OCI-LY1 (cell line): ENCODE results near the gene DDHD1.
A peak's percentile ranks its signal among the peaks of the same experiment; 100 is the strongest.

Experiments used
- H2AFZ ChIP-seq: fragments of 200-600 bp; sonication (generic), shearing (Covaris generic); 2 replicates; pipeline ENCODE4 v1.6.0; 2014; ENCODE audit warnings: antibody characterized with exemption, mild to moderate bottlenecking, low read length
- H3F3A ChIP-seq: fragments of 200-600 bp; sonication (generic), shearing (Covaris generic); 2 replicates; pipeline ENCODE4 v1.6.0; 2014; ENCODE audit warnings: mild to moderate bottlenecking, antibody characterized with exemption, low read length, moderate library complexity; ENCODE audit not compliant: insufficient read depth
- H3K27ac ChIP-seq: fragments of 200-600 bp; sonication (generic); 2 replicates; pipeline ENCODE4 v1.5.1; 2014; ENCODE audit warnings: low read length, mixed run types, mild to moderate bottlenecking, low read depth; ENCODE audit not compliant: poor library complexity, severe bottlenecking
- H3K27me3 ChIP-seq: fragments of 200-600 bp; sonication (generic); 2 replicates; pipeline ENCODE4 v1.6.0; 2014; ENCODE audit warnings: antibody characterized with exemption, mild to moderate bottlenecking, low read length, moderate library complexity; ENCODE audit not compliant: insufficient read depth
- H3K36me3 ChIP-seq: fragments of 200-600 bp; sonication (generic); 2 replicates; pipeline ENCODE4 v1.6.1; 2014; ENCODE audit warnings: mild to moderate bottlenecking, antibody characterized with exemption, low read length, moderate library complexity, mixed read lengths; ENCODE audit not compliant: insufficient read depth
- H3K4me1 ChIP-seq: fragments of 200-600 bp; sonication (generic); 2 replicates; pipeline ENCODE4 v1.5.1; 2014; ENCODE audit warnings: mild to moderate bottlenecking, low read length, moderate library complexity; ENCODE audit not compliant: insufficient read depth, severe bottlenecking
- H3K4me2 ChIP-seq: fragments of 200-600 bp; sonication (generic), shearing (Covaris generic); 2 replicates; pipeline ENCODE4 v1.6.1; 2014; ENCODE audit warnings: low read length
- H3K4me3 ChIP-seq: fragments of 200-600 bp; sonication (generic); 2 replicates; pipeline ENCODE4 v1.5.1; 2014; ENCODE audit warnings: low read length, low read depth, mild to moderate bottlenecking, mixed read lengths; ENCODE audit not compliant: poor library complexity, severe bottlenecking
- H3K79me2 ChIP-seq: fragments of 200-600 bp; shearing (Covaris generic); 2 replicates; pipeline ENCODE4 v1.6.1; 2016; ENCODE audit warnings: mixed run types, low read length, mixed read lengths; ENCODE audit not compliant: insufficient read depth
- H3K9ac ChIP-seq: fragments of 200-600 bp; sonication (generic), shearing (Covaris generic); 2 replicates; pipeline ENCODE4 v1.6.1; 2014; ENCODE audit warnings: mild to moderate bottlenecking, low read length, mixed read lengths
- H3K9me2 ChIP-seq: fragments of 200-600 bp; sonication (generic), shearing (Covaris generic); 2 replicates; pipeline ENCODE4 v1.6.1; 2014; ENCODE audit warnings: low read depth, mild to moderate bottlenecking, low read length, mixed read lengths
- H3K9me3 ChIP-seq: fragments of 200-600 bp; shearing (Covaris generic); 2 replicates; pipeline ENCODE4 v1.6.1; 2014; ENCODE audit warnings: low read length, mixed read lengths
- H4K20me1 ChIP-seq: fragments of 200-600 bp; sonication (generic), shearing (Covaris generic); 2 replicates; pipeline ENCODE4 v1.6.0; 2016; ENCODE audit warnings: mild to moderate bottlenecking, low read length; ENCODE audit not compliant: insufficient read depth
- CTCF ChIP-seq: fragments of 200-600 bp; sonication (generic), shearing (Covaris generic); IDR thresholded peaks from 2 replicates; pipeline ENCODE4 v1.5.1; 2017; ENCODE audit warnings: mild to moderate bottlenecking, antibody characterized with exemption, low read length, moderate library complexity, mixed read lengths
- EZH2 ChIP-seq: fragments of 200-600 bp; sonication (generic), shearing (Covaris generic); IDR thresholded peaks from 2 replicates; pipeline ENCODE4 v1.8.0; 2017; ENCODE audit warnings: borderline replicate concordance, mixed run types, mild to moderate bottlenecking, antibody characterized with exemption, low read length, moderate library complexity, mixed read lengths

The DDHD1 gene

GRCh38 chr14:53152184-53152886 is 788 bp downstream of the DDHD1 start:
- Histone ChIP-seq H4K20me1 (0 out of 2 replicates have a peak, but pooled peaks cover 4% of the 10 kb centered on the region), H3K79me2 (peaks cover 49% of the 10 kb centered on the region), H3K4me1 (peaks cover 45% of the 10 kb centered on the region), H3K27ac (peak overlapping the region; percentile 76), H2AFZ (no peak overlapping the region), H3K4me2 (peak overlapping the region; percentile 91), H3K9me2 (no peaks in the 10 kb centered on the region), H3K36me3 (peaks cover 7% of the 10 kb centered on the region), H3K27me3 (no peaks in the 10 kb centered on the region), H3K9ac (peak overlapping the region; percentile 87), H3K4me3 (peak overlapping the region; percentile 86), H3F3A (no peaks in the 10 kb centered on the region), H3K9me3 (no peaks in the 10 kb centered on the region)
- TF ChIP-seq CTCF (no peak), EZH2 (no peak)

- Histone ChIP-seq H3K4me2 (peak overlapping the region; percentile 91), H3K27ac (peak overlapping the region; percentile 76), H2AFZ (no peak overlapping the region), H3K79me2 (peaks cover 56% of the 10 kb centered on the region), H3K4me3 (peak overlapping the region; percentile 86), H4K20me1 (0 out of 2 replicates have a peak, but pooled peaks cover 4% of the 10 kb centered on the region), H3K9ac (peak overlapping the region; percentile 87), H3K4me1 (peaks cover 51% of the 10 kb centered on the region), H3K9me2 (no peaks in the 10 kb centered on the region), H3F3A (no peaks in the 10 kb centered on the region), H3K9me3 (no peaks in the 10 kb centered on the region), H3K36me3 (peaks cover 14% of the 10 kb centered on the region), H3K27me3 (no peaks in the 10 kb centered on the region)
- TF ChIP-seq EZH2 = no peak
- TF ChIP-seq CTCF = no peak
These were observed 1.5 kb downstream of the DDHD1 start for GRCh38 chr14:53151523-53152183.

- H3K9ac ChIP-seq = peak overlapping the region; percentile 87
- peaks cover 51% of the 10 kb centered on the region for H3K4me1 ChIP-seq
- no peaks in the 10 kb centered on the region for H3K27me3 ChIP-seq
- peaks cover 24% of the 10 kb centered on the region for H3K36me3 ChIP-seq
- TF ChIP-seq CTCF = no peak
- TF ChIP-seq EZH2 = no peak
- H4K20me1 ChIP-seq = 0 out of 2 replicates have a peak, but pooled peaks cover 4% of the 10 kb centered on the region
- H3K79me2 ChIP-seq = peaks cover 74% of the 10 kb centered on the region
- no peaks in the 10 kb centered on the region for H3K9me2 ChIP-seq
- H3K4me3 ChIP-seq = peak overlapping the region; percentile 86
- H3F3A ChIP-seq = no peaks in the 10 kb centered on the region
- H3K4me2 ChIP-seq = peak overlapping the region; percentile 91
- no peaks in the 10 kb centered on the region for H3K9me3 ChIP-seq
- H2AFZ ChIP-seq = no peak overlapping the region
- peak overlapping the region; percentile 52 for H3K27ac ChIP-seq
These were observed 3.3 kb downstream of the DDHD1 start for GRCh38 chr14:53149668-53150316.
